HEK293 (cell line): ENCODE measurements around the gene PMF1.

ENCODE experiments used
- CTCF ChIA-PET: fragments of 350-600 bp; formaldehyde crosslinking; extraction: SDS; loops from one replicate; lab custom pipeline; 2021; ENCODE audit warnings: antibody characterized with exemption; lab: Yijun Ruan, JAX
- POLR2A ChIA-PET: fragments of 300-600 bp; formaldehyde crosslinking; extraction: SDS; loops from one replicate; lab custom pipeline; 2020; ENCODE audit warnings: antibody characterized with exemption, inconsistent platforms; lab: Yijun Ruan, JAX
- H3K27ac ChIP-seq: fragments of 200-500 bp; sonication (Bioruptor generic); 2 replicates; pipeline ENCODE4 v1.5.1; 2014; ENCODE audit warnings: low read depth, low read length, control low read depth, inconsistent platforms; ENCODE audit errors: extremely low read depth
- H3K36me3 ChIP-seq, 2 experiments: fragments of 200-500 bp in 1 of 2; sonication (Bioruptor generic) in 1 of 2; 1 replicate in 1 of 2; 2 replicates in 1 of 2; pipeline ENCODE4 v1.5.1; 2014 to 2017; ENCODE audit warnings: inconsistent platforms in 2 of 2, low read length in 2 of 2; ENCODE audit not compliant: control insufficient read depth in 2 of 2, insufficient read depth in 1 of 2
- H3K4me1 ChIP-seq: fragments of 200-500 bp; sonication (Bioruptor generic); 2 replicates; pipeline ENCODE4 v1.5.1; 2014; ENCODE audit warnings: mild to moderate bottlenecking, low read length, inconsistent platforms; ENCODE audit not compliant: control insufficient read depth, insufficient read depth
- H3K4me3 ChIP-seq: 2 replicates; pipeline ENCODE4 v1.5.1; 2011; ENCODE audit warnings: low read depth, mild to moderate bottlenecking, control low read depth, low read length, moderate library complexity
- H3K9me3 ChIP-seq: fragments of 200-500 bp; sonication (Bioruptor generic); 2 replicates; pipeline ENCODE4 v1.5.1; 2014; ENCODE audit warnings: low read depth, low read length, inconsistent platforms; ENCODE audit not compliant: control insufficient read depth, insufficient read depth
- BCL11B ChIP-seq: fragments of 450-650 bp; formaldehyde crosslinking; IDR thresholded peaks from 2 replicates; pipeline ENCODE4 v1.5.1; 2016; ENCODE audit warnings: low read depth, missing biosample characterization, missing genetic modification characterization
- GFI1B ChIP-seq: fragments of 450-650 bp; formaldehyde crosslinking; IDR thresholded peaks from 2 replicates; pipeline ENCODE4 v1.5.1; 2016; ENCODE audit warnings: missing biosample characterization, missing genetic modification characterization
- GLIS1 ChIP-seq: fragments of 450-650 bp; formaldehyde crosslinking; IDR thresholded peaks from 2 replicates; pipeline ENCODE4 v1.5.1; 2016; ENCODE audit warnings: missing biosample characterization, missing genetic modification characterization
- GLIS2 ChIP-seq: fragments of 450-650 bp; formaldehyde crosslinking; IDR thresholded peaks from 2 replicates; pipeline ENCODE4 v1.5.1; 2016; ENCODE audit warnings: missing biosample characterization, missing genetic modification characterization
- KLF10 ChIP-seq: fragments of 450-650 bp; IDR thresholded peaks from 2 replicates; pipeline ENCODE4 v1.5.1; 2018; ENCODE audit warnings: missing biosample characterization, mild to moderate bottlenecking, missing genetic modification characterization
- SALL2 ChIP-seq: fragments of 450-650 bp; formaldehyde crosslinking; IDR thresholded peaks from 2 replicates; pipeline ENCODE4 v1.5.0; 2017; ENCODE audit warnings: missing biosample characterization, mild to moderate bottlenecking, missing genetic modification characterization, borderline replicate concordance
- SCRT2 ChIP-seq: fragments of 450-650 bp; formaldehyde crosslinking; IDR thresholded peaks from 2 replicates; pipeline ENCODE4 v1.5.1; 2016; ENCODE audit warnings: missing biosample characterization, missing genetic modification characterization
- SP2 ChIP-seq: fragments of 450-650 bp; formaldehyde crosslinking; IDR thresholded peaks from 2 replicates; pipeline ENCODE4 v1.5.1; 2016; ENCODE audit warnings: missing biosample characterization, missing genetic modification characterization
- ZBTB7A ChIP-seq: fragments of 450-650 bp; formaldehyde crosslinking; IDR thresholded peaks from 2 replicates; pipeline ENCODE4 v1.5.1; 2016; ENCODE audit warnings: low read depth, missing biosample characterization, missing genetic modification characterization
- ZEB2 ChIP-seq: fragments of 450-650 bp; formaldehyde crosslinking; IDR thresholded peaks from 2 replicates; pipeline ENCODE4 v1.5.1; 2016; ENCODE audit warnings: missing biosample characterization, missing genetic modification characterization
- ZFP3 ChIP-seq: fragments of 450-650 bp; formaldehyde crosslinking; IDR thresholded peaks from 2 replicates; pipeline ENCODE4 v1.5.1; 2016; ENCODE audit warnings: low read depth, missing biosample characterization, missing genetic modification characterization
- ZNF10 ChIP-seq: fragments of 450-650 bp; formaldehyde crosslinking; IDR thresholded peaks from 2 replicates; pipeline ENCODE4 v1.5.1; 2017; ENCODE audit warnings: missing biosample characterization, missing genetic modification characterization
- ZNF211 ChIP-seq: fragments of 450-650 bp; formaldehyde crosslinking; IDR thresholded peaks from 2 replicates; pipeline ENCODE4 v1.5.1; 2016; ENCODE audit warnings: low read depth, missing biosample characterization, missing genetic modification characterization
- ZNF280C ChIP-seq: fragments of 450-650 bp; formaldehyde crosslinking; IDR thresholded peaks from 2 replicates; pipeline ENCODE4 v1.5.1; 2016; ENCODE audit warnings: missing biosample characterization, missing genetic modification characterization
- ZNF37A ChIP-seq: fragments of 450-650 bp; IDR thresholded peaks from 2 replicates; pipeline ENCODE4 v1.5.1; 2018; ENCODE audit warnings: missing biosample characterization, missing genetic modification characterization
- ZNF558 ChIP-seq: fragments of 450-650 bp; formaldehyde crosslinking; IDR thresholded peaks from 2 replicates; pipeline ENCODE4 v1.5.1; 2016; ENCODE audit warnings: missing biosample characterization, missing genetic modification characterization
- ZNF600 ChIP-seq: fragments of 450-650 bp; formaldehyde crosslinking; IDR thresholded peaks from 2 replicates; pipeline ENCODE4 v1.5.1; 2016; ENCODE audit warnings: missing biosample characterization, missing genetic modification characterization
- ZNF791 ChIP-seq: fragments of 450-650 bp; formaldehyde crosslinking; IDR thresholded peaks from 2 replicates; pipeline ENCODE4 v1.5.1; 2016; ENCODE audit warnings: missing biosample characterization, missing genetic modification characterization
- ZSCAN23 ChIP-seq: fragments of 450-650 bp; formaldehyde crosslinking; IDR thresholded peaks from 2 replicates; pipeline ENCODE4 v1.5.1; 2016; ENCODE audit warnings: missing biosample characterization, missing genetic modification characterization
- TF ChIP-seq, protein P1 (sequence below): fragments of 450-650 bp; formaldehyde crosslinking; IDR thresholded peaks from 2 replicates; pipeline ENCODE4 v1.5.1; 2016; ENCODE audit warnings: missing biosample characterization, missing genetic modification characterization

The PMF1 gene

DNA sequence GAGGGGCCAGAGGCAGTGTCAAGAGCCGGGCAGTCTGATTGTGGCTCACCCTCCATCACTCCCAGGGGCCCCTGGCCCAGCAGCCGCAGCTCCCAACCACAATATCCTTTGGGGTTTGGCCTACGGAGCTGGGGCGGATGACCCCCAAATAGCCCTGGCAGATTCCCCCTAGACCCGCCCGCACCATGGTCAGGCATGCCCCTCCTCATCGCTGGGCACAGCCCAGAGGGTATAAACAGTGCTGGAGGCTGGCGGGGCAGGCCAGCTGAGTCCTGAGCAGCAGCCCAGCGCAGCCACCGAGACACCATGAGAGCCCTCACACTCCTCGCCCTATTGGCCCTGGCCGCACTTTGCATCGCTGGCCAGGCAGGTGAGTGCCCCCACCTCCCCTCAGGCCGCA is 29.1 kb downstream of the PMF1 start, which contains the start of gene BGLAP:
BGLAP (plus strand) TSS at position 259 of the 400 bp plus-strand sequence; CDS start at position 307, 48 bp downstream.
- Histone ChIP-seq H3K9me3 (no peaks in the 10 kb centered on the region), H3K36me3 (peaks cover 8 to 28% of the 10 kb centered on the region in 2 experiments; a peak in 2 of 3 replicates), H3K4me1 (no peaks in the 10 kb centered on the region), H3K27ac (no peak within 1 kb of the TSS), H3K4me3 (no peak within 1 kb of the TSS)
- CTCF ChIA-PET: interaction anchor here (1.0 kb wide), 1 partner anchor 101 kb away, joined by 4 read pairs; no protein-coding TSS in a partner anchor
- POLR2A ChIA-PET: no interaction called here
- TF ChIP-seq ZNF600 (tag by site-specific recombination) (0 out of 2 replicates have a peak, but pooled peaks have one; percentile 23), ZNF211 (tag by site-specific recombination) (no peak)

- POLR2A ChIA-PET: no interaction called here
- no peak overlapping the region for H3K27ac ChIP-seq
- H3K4me3 ChIP-seq: no peak overlapping the region
- no peaks in the 10 kb centered on the region for H3K9me3 ChIP-seq
- CTCF ChIA-PET: no interaction called here
- H3K4me1 ChIP-seq: no peaks in the 10 kb centered on the region
- peak; percentile 55; the same call in 1 of the 2 replicates for TF ChIP-seq GLIS2
- TF ChIP-seq ZFP3 (tag by site-specific recombination): no peak
- TF ChIP-seq SALL2 (tag by site-specific recombination): no peak
- TF ChIP-seq SCRT2: 0 out of 2 replicates have a peak, but pooled peaks have one; percentile 4
- TF ChIP-seq ZNF10 (tag by site-specific recombination): no peak
- TF ChIP-seq GLIS1 (tag by site-specific recombination): peak; percentile 39
- no peak for TF ChIP-seq SP2 (tag by site-specific recombination)
- no peak for TF ChIP-seq GFI1B (tag by site-specific recombination)
- peaks cover under 1 to 25% of the 10 kb centered on the region in 2 experiments; a peak in 2 of 3 replicates for H3K36me3 ChIP-seq
Observed at GRCh38 chr1:156242738-156243137, 29.9 kb downstream of the PMF1 start.

DNA sequence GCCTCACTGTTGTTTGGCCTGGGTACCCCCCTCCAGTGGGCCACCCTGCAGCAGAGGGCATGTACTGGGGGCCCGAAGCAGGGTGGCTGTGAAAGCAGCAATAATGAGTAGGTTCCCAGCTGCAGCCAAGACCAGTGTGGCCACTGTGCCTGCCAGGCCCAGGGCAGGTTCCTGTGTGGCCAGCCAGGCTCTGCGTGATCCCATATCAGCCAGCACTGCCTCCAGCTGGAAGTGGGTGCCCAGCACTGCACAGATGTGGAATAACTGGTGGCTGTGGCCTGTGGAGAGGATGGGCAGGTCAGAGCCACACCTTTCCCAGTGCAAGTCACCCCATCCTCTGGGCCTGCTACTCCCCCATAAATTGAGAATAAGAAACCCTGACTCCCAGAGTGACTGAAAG is 31.3 kb downstream of the PMF1 start:
- Histone ChIP-seq H3K4me3 (no peak overlapping the region), H3K9me3 (no peaks in the 10 kb centered on the region), H3K4me1 (no peaks in the 10 kb centered on the region), H3K36me3 (peaks cover 0 to 20% of the 10 kb centered on the region in 2 experiments; a peak in 1 of 3 replicates), H3K27ac (no peak overlapping the region)
- POLR2A ChIA-PET: interaction anchor here (0.6 to 0.9 kb wide), 2 partner anchors 19 to 31 kb away, joined by 3 to 5 read pairs; partner anchors contain the start of gene PMF1
- CTCF ChIA-PET: interaction anchor here (1.4 kb wide), 1 partner anchor 19 kb away, joined by 6 read pairs; no protein-coding TSS in a partner anchor
- TF ChIP-seq ZNF280C (tag by site-specific recombination) (no peak), ZBTB7A (tag by site-specific recombination) (no peak), BCL11B (0 out of 2 replicates have a peak, but pooled peaks have one; percentile 10)

- Histone ChIP-seq H3K27ac (no peak overlapping the region), H3K9me3 (no peaks in the 10 kb centered on the region), H3K4me3 (no peak overlapping the region), H3K4me1 (no peaks in the 10 kb centered on the region), H3K36me3 (peaks cover 0 to 21% of the 10 kb centered on the region in 2 experiments; a peak in 1 of 3 replicates)
- TF ChIP-seq ZNF37A: no peak
- no peak for TF ChIP-seq KLF10 (tag by site-specific recombination)
- TF ChIP-seq ZNF791 (tag by site-specific recombination): no peak
- no peak for TF ChIP-seq ZNF558 (tag by site-specific recombination)
- no peak for TF ChIP-seq GFI1B (tag by site-specific recombination)
- TF ChIP-seq, protein P1, sequence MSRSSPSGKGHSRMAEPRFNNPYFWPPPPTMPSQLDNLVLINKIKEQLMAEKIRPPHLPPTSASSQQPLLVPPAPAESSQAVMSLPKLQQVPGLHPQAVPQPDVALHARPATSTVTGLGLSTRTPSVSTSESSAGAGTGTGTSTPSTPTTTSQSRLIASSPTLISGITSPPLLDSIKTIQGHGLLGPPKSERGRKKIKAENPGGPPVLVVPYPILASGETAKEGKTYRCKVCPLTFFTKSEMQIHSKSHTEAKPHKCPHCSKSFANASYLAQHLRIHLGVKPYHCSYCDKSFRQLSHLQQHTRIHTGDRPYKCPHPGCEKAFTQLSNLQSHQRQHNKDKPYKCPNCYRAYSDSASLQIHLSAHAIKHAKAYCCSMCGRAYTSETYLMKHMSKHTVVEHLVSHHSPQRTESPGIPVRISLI (tag by site-specific recombination): no peak
- no peak for TF ChIP-seq ZEB2
- peak; percentile 39 for TF ChIP-seq ZNF600 (tag by site-specific recombination)
- no peak for TF ChIP-seq ZSCAN23 (tag by site-specific recombination)
- CTCF ChIA-PET: interaction anchor here (1.4 to 1.6 kb wide), 2 partner anchors 20 to 104 kb away, joined by 4 to 6 read pairs; no protein-coding TSS in a partner anchor
- POLR2A ChIA-PET: interaction anchor here (0.6 to 0.9 kb wide), 2 partner anchors 20 to 32 kb away, joined by 3 to 5 read pairs; partner anchors contain the start of gene PMF1
Observed at GRCh38 chr1:156244712-156245111, 31.9 kb downstream of the PMF1 start.
